Upper lobe of right lung (tissue), 1 donor: ENCODE data around the gene PAQR6. TPM values are rescaled to one million over a fixed set of nuclear protein-coding genes. Genes with fewer than 3 reads are reported as not detected.

ENCODE experiments used
- ATAC-seq: fragments of 200-7000 bp; cut with Tn5 transposase; one replicate; pipeline ENCODE4 v1.9.1; 2020; ENCODE audit warnings: mild to moderate bottlenecking, moderate library complexity
- DNase-seq: peaks from one replicate; pipeline ENCODE4 v3.0.0-alpha.2; 2020
- H3K27ac ChIP-seq: fragments of 200-600 bp; one replicate; pipeline ENCODE4 v1.8.0; 2022
- H3K27me3 ChIP-seq: fragments of 200-600 bp; one replicate; pipeline ENCODE4 v1.8.0; 2022; ENCODE audit warnings: mild to moderate bottlenecking
- H3K36me3 ChIP-seq: fragments of 200-600 bp; one replicate; pipeline ENCODE4 v1.8.0; 2022
- H3K4me1 ChIP-seq: fragments of 200-600 bp; one replicate; pipeline ENCODE4 v1.8.0; 2022
- H3K4me3 ChIP-seq: fragments of 200-600 bp; one replicate; pipeline ENCODE4 v1.8.0; 2022; ENCODE audit warnings: mild to moderate bottlenecking
- H3K9me3 ChIP-seq: fragments of 200-600 bp; one replicate; pipeline ENCODE4 v1.8.0; 2022
- intact Hi-C: fragments of 100-400 bp; cut with DNase I; formaldehyde crosslinking; loops from one replicate; pipeline ENCODE4 v1.11.0; 2022
- total RNA-seq: library from RNA; stranded (reverse); fragmentation: NEBNext Ultra II Directional; extraction: Animal tissue kit (Norgen Biotek cat#: 25700); gene quantifications from one replicate; pipeline ENCODE4 v1.2.1, GENCODE V29; 2021
- TF ChIP-seq, protein P1 (sequence below): fragments of 200-600 bp; IDR thresholded peaks from one replicate; pipeline ENCODE4 v1.8.0; 2022; ENCODE audit warnings: antibody characterized with exemption
- donor health status: DM: no; HTN: yes; CAD: no; lungs with severe emphysema.

PAQR6 gene
- total RNA-seq, 1 donor from 2014 or later, result 1.9 TPM

DNA sequence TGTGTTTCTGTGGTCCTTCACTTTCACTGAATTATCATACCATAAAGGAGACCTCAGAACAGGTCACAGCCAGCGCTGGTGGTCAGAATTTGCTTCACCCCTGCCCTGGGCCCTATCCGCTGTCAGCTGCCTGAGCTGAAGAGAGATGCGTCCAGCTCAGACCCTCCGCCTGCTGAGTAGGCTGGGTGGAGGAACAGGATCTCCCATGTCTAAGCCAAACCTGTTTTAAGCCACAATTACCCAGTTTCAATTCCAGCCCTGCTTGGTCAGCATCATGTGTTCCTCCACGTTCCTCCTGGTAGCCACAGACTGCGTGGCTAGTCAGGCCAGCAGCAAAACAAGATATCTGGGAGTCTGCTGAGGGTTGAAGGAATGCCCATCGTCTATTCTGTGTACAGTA is 19.4 kb downstream of the PAQR6 start:
- H3K27me3 ChIP-seq, result no peaks in the 10 kb centered on the region
- H3K4me1 ChIP-seq, result peaks cover 3% of the 10 kb centered on the region
- no peak for DNase-seq

DNA sequence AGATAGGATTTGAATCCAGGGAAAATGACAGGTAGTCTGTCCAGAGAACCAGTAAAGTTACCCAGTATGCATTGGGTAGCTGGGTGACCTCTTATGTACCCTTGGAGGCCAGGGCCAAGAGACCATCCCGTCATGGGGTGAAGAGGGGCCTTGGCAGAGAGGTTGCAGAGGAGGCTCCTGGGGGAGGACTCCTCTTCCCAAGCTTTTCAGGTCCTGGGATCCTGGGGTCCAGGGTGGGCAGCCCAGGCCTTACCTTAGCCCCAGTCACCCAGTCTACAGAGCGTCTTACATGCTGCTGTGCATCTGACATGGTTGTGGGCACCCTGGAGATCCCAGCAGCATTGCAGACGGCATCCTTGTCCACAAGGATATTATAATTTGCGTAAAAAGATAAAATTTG is 21.1 kb downstream of the PAQR6 start:
- intact Hi-C loops, result loop anchor here (5.0 to 10.0 kb wide), 2 partner anchors 82 to 134 kb away; no protein-coding TSS in a partner anchor
- no peaks in the 10 kb centered on the region for H3K27me3 ChIP-seq
- no peak for ATAC-seq
- no peaks in the 10 kb centered on the region for H3K9me3 ChIP-seq
- peaks cover 3% of the 10 kb centered on the region for H3K4me1 ChIP-seq
- DNase-seq, result no peak
- TF ChIP-seq, protein P1, sequence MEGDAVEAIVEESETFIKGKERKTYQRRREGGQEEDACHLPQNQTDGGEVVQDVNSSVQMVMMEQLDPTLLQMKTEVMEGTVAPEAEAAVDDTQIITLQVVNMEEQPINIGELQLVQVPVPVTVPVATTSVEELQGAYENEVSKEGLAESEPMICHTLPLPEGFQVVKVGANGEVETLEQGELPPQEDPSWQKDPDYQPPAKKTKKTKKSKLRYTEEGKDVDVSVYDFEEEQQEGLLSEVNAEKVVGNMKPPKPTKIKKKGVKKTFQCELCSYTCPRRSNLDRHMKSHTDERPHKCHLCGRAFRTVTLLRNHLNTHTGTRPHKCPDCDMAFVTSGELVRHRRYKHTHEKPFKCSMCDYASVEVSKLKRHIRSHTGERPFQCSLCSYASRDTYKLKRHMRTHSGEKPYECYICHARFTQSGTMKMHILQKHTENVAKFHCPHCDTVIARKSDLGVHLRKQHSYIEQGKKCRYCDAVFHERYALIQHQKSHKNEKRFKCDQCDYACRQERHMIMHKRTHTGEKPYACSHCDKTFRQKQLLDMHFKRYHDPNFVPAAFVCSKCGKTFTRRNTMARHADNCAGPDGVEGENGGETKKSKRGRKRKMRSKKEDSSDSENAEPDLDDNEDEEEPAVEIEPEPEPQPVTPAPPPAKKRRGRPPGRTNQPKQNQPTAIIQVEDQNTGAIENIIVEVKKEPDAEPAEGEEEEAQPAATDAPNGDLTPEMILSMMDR, result no peak
- H3K36me3 ChIP-seq, result peaks cover 44% of the 10 kb centered on the region
- H3K27ac ChIP-seq, result no peak overlapping the region
- no peak overlapping the region for H3K4me3 ChIP-seq

More for the DNA sequence above, 19.4 kb downstream of the PAQR6 start:
- peaks cover 32% of the 10 kb centered on the region for H3K36me3 ChIP-seq
- intact Hi-C loops, result loop anchor here (5.0 to 10.0 kb wide), 2 partner anchors 84 to 136 kb away; no protein-coding TSS in a partner anchor
- H3K27ac ChIP-seq, result no peak overlapping the region
- no peak for ATAC-seq
- TF ChIP-seq, protein P1, result no peak
- no peaks in the 10 kb centered on the region for H3K9me3 ChIP-seq
- no peak overlapping the region for H3K4me3 ChIP-seq

DNA sequence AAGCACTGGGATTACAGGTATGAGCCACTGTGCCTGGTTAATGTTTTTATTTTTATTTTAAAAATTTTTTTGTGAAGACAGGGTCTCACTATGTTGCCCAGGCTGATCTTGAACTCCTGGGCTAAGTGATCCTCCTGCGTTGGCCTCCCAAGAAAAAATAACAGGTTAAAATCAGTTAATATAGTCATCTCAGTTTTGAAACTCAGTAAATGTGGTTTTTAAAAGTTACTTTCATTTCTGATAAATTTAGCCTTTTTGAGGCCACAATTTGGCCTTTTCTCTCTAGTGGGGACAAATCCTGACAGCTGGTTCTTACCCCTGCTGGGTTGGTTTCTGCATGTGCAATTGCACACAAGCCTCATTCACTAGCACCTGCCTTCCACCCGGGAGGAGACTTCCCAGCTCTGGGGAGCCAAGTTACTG is 21.7 kb downstream of the PAQR6 start:
- Histone ChIP-seq H3K4me1 (peaks cover 3% of the 10 kb centered on the region), H3K27ac (no peak overlapping the region), H3K4me3 (no peak overlapping the region), H3K9me3 (no peaks in the 10 kb centered on the region), H3K36me3 (peaks cover 51% of the 10 kb centered on the region), H3K27me3 (no peaks in the 10 kb centered on the region)
- TF ChIP-seq, protein P1, result no peak
- intact Hi-C loops, result loop anchor here (5.0 to 10.0 kb wide), 2 partner anchors 81 to 134 kb away; no protein-coding TSS in a partner anchor
- no peak for ATAC-seq
- DNase-seq, result no peak

DNA sequence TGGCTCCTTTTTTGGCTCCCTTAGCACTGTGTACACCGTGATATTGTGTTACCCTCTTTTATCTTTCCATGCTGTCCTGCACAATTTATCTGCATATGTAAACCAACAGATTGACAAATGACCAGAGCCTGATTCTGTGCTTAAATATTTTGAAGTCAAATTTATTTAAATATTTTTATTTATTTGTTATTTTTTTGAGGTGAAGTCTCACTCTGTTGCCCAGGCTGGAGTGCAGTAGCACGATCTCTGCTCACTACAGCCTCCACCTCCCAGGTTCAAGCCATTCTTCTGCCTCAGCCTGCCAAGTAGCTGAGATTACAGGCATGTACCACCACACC is 22.2 kb downstream of the PAQR6 start:
- H3K4me3 ChIP-seq, result no peak overlapping the region
- H3K4me1 ChIP-seq, result peaks cover 3% of the 10 kb centered on the region
- H3K27me3 ChIP-seq, result no peaks in the 10 kb centered on the region
- peaks cover 55% of the 10 kb centered on the region for H3K36me3 ChIP-seq
- TF ChIP-seq, protein P1, result no peak
- no peak overlapping the region for H3K27ac ChIP-seq
- H3K9me3 ChIP-seq, result no peaks in the 10 kb centered on the region
- intact Hi-C loops, result loop anchor here (5.0 to 10.0 kb wide), 2 partner anchors 81 to 133 kb away; no protein-coding TSS in a partner anchor
- ATAC-seq (no peak), DNase-seq (no peak)

DNA sequence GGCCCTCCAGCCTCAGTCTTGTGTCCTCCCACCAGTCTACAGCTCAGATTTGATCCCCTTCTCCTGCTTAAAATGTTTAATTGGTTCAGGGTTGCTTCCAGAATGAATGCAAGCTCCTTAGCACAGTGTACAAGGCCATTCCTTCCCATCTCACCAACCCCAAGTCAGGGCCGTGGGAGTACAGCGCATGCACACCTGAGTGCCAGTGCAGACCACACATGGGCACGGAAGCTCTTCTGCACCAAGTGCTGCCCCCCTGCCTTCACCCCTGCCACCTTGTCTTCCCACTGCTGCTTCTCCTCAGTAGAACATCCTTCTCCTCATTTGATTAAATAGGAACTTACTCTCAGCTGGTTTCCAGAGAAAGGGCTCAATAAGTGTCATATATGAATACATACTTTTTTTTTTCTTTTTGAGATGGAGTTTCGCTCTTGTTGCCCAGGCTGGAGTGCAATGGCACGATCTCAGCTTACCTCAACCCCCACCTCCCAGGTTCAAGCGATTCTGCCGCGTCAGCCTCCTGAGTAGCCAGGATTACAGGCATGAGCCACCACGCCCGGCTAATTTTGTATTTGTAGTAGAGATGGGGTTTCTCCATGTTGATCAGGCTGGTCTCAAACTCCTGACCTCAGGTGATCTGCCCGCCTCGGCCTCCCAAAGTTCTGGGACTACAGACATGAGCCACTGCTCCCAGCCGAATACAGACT is 25.7 kb downstream of the PAQR6 start:
- no peaks in the 10 kb centered on the region for H3K27me3 ChIP-seq
- ATAC-seq, result no peak
- H3K27ac ChIP-seq, result no peak overlapping the region
- no peak overlapping the region for H3K4me3 ChIP-seq
- H3K9me3 ChIP-seq, result no peaks in the 10 kb centered on the region
- peaks cover 54% of the 10 kb centered on the region for H3K36me3 ChIP-seq
- TF ChIP-seq, protein P1, result no peak
- H3K4me1 ChIP-seq, result peaks cover 16% of the 10 kb centered on the region
- intact Hi-C loops, result loop anchor here (10.0 kb wide), 1 partner anchor 77 kb away; no protein-coding TSS in a partner anchor
- no peak for DNase-seq
